ENCODE data around the gene STK11. TPM values are rescaled to one million over a fixed set of nuclear protein-coding genes. Genes with fewer than 3 reads are reported as not detected.

Gene STK11
- total and polyA plus RNA-seq, 2 donors (not counting 3 experiments of a cell fraction or from before 2014, with no cell fraction given): 39.4 to 75.4 TPM

- TF ChIP-seq POLR2AphosphoS5 (IDR thresholded peaks at IDR 0.05; ENCODE audit: insufficient read depth, low read depth, low read length): no peak
- TF ChIP-seq, protein P1, sequence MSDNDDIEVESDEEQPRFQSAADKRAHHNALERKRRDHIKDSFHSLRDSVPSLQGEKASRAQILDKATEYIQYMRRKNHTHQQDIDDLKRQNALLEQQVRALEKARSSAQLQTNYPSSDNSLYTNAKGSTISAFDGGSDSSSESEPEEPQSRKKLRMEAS (IDR thresholded peaks at IDR 0.05; ENCODE audit: insufficient read depth, insufficient read length): no peak
- no peak for TF ChIP-seq GATA2 (IDR thresholded peaks at IDR 0.05; ENCODE audit: insufficient read depth, insufficient read length, low read depth, low read length)
- no peak for TF ChIP-seq EZH2 (IDR thresholded peaks at IDR 0.05; ENCODE audit: borderline replicate concordance, low read depth, low read length, severe bottlenecking)
- TF ChIP-seq JUN (IDR thresholded peaks at IDR 0.05; ENCODE audit: borderline replicate concordance, insufficient read depth, insufficient read length, low read depth): no peak
- Histone ChIP-seq H3K9ac (replicated peaks; ENCODE audit: extremely low read depth, insufficient read depth, low read length) (no peak overlapping the region), H3K36me3 (ENCODE audit: control insufficient read depth in 2 of 2, extremely low read depth in 1 of 2, insufficient read depth in 2 of 2, low read length in 2 of 2) (peaks cover 0 to 3% of the 10 kb centered on the region in 2 experiments), H3K9me1 (replicated peaks; ENCODE audit: control insufficient read depth, extremely low read depth, insufficient read depth, low read length) (no peaks in the 10 kb centered on the region), H3K4me2 (ENCODE audit: insufficient read depth, low read length) (no peak overlapping the region), H3K79me2 (ENCODE audit: control insufficient read depth, insufficient read depth, low read length) (peaks cover 39% of the 10 kb centered on the region), H3K27ac (ENCODE audit: insufficient read depth, low read depth, low read length) (no peak overlapping the region), H3K4me1 (ENCODE audit: control insufficient read depth, extremely low read depth, insufficient read depth, low read length) (no peaks in the 10 kb centered on the region), H4K20me1 (replicated peaks; ENCODE audit: control insufficient read depth, extremely low read depth, insufficient read depth, low read length) (no peaks in the 10 kb centered on the region), H3K4me3 (replicated peaks in 1 of 3; ENCODE audit: insufficient read depth in 1 of 3, low read depth in 1 of 3, low read length in 3 of 3) (no peak overlapping the region), H3K9me3 (replicated peaks; ENCODE audit: control insufficient read depth, insufficient read depth, low read length) (no peaks in the 10 kb centered on the region), H3K27me3 (ENCODE audit: control insufficient read depth in 2 of 2, insufficient read depth in 2 of 2, low read length in 2 of 2) (no peaks in the 10 kb centered on the region), H2AFZ (ENCODE audit: low read depth, low read length) (no peak overlapping the region)
- POLR2A ChIA-PET: no interaction called here
- intact Hi-C loops (cut with micrococcal nuclease) (no loop called here), dilution Hi-C loops (cut with MboI; ENCODE audit: extremely low pct_ligation_motif_present, low sequenced_read_pairs) (no loop called here)
- DNase-seq (ENCODE audit: low read depth, low spot score) (no peak), FAIRE-seq (no peak)
- no TSS peak for BruUV-seq (replicated peaks)
- CTCF ChIA-PET: no interaction called here
Measured at GRCh38 chr19:1167687-1168571, 37.6 kb upstream of the STK11 start.
